ENCODE measurements around the gene POLRMT. TPM values are rescaled to one million over a fixed set of nuclear protein-coding genes. Genes with fewer than 3 reads are reported as not detected.

POLRMT gene
- polyA plus RNA-seq, 1 donor: 62.1 TPM

DNA sequence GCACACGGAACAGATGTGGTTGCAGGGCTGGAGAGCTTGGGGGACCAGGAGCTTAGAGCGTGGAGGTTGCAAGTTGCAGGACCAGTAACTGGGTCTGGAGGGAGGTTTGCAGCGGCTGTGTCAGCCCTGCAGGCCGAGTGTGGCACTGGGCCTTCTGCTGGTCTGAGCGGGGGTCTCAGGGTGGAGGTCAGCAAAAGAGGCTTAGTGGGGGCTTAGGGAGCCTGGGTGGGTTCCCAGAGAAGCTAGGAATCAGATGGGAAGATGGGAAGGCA lies 49.4 kb downstream of the POLRMT start:
- Histone ChIP-seq H3K9me3 (ENCODE audit: control insufficient read depth, low read depth, low read length) (peaks cover 11% of the 10 kb centered on the region), H3K4me1 (ENCODE audit: control insufficient read depth, insufficient read depth, low read length) (peaks cover 4% of the 10 kb centered on the region), H3K36me3 (ENCODE audit: control insufficient read depth, insufficient read depth, low read length) (peaks cover 41% of the 10 kb centered on the region), H3K4me3 (ENCODE audit: low read length) (no peak overlapping the region), H3K27me3 (ENCODE audit: control insufficient read depth, insufficient read depth, low read length) (peaks cover 27% of the 10 kb centered on the region), H3K27ac (ENCODE audit: low read length) (no peak overlapping the region)
- no CpG with 5 or more reads among the region's 5 CpGs for WGBS (ENCODE audit: insufficient coverage, low lambda C conversion rate)
- DNase-seq: no peak

DNA sequence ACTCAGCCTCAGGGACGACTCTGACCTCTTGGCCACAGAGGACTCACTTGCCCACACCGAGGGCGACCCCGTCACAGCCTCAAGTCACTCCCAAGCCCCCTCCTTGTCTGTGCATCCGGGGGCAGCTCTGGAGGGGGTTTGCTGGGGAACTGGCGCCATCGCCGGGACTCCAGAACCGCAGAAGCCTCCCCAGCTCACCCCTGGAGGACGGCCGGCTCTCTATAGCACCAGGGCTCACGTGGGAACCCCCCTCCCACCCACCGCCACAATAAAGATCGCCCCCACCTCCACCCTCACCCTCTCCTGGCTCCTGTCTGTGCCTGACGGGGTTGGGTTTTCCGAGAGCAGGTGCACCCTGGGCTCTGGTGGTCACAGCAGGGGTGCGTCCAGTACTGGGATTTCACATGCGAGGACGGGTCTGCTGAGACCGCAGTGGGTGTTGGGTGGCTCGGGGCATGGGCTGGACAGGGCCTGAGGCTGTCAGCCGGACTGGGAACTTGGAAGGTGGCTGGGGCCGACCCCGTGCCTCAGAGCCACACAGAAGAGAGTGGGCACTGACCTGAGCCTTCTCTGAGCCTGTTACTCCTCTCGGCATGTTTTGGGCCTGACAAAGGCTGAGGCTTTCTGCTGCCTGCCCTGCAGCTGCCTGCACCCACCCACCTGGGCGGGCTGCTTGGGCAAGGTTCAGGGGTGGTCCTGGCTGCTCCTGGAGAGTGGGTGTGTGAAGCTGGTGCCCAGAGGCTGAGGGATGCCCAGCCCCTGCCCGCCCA lies 50.0 kb downstream of the POLRMT start:
- peaks cover 44% of the 10 kb centered on the region for H3K36me3 ChIP-seq (ENCODE audit: control insufficient read depth, insufficient read depth, low read length)
- DNase-seq: no peak
- peaks cover 22% of the 10 kb centered on the region for H3K27me3 ChIP-seq (ENCODE audit: control insufficient read depth, insufficient read depth, low read length)
- WGBS (ENCODE audit: insufficient coverage, low lambda C conversion rate): no CpG with 5 or more reads among the region's 27 CpGs
- peaks cover under 1% of the 10 kb centered on the region for H3K4me1 ChIP-seq (ENCODE audit: control insufficient read depth, insufficient read depth, low read length)
- peaks cover 8% of the 10 kb centered on the region for H3K9me3 ChIP-seq (ENCODE audit: control insufficient read depth, low read depth, low read length)
- no peak overlapping the region for H3K4me3 ChIP-seq (ENCODE audit: low read length)
- H3K27ac ChIP-seq (ENCODE audit: low read length): no peak overlapping the region

DNA sequence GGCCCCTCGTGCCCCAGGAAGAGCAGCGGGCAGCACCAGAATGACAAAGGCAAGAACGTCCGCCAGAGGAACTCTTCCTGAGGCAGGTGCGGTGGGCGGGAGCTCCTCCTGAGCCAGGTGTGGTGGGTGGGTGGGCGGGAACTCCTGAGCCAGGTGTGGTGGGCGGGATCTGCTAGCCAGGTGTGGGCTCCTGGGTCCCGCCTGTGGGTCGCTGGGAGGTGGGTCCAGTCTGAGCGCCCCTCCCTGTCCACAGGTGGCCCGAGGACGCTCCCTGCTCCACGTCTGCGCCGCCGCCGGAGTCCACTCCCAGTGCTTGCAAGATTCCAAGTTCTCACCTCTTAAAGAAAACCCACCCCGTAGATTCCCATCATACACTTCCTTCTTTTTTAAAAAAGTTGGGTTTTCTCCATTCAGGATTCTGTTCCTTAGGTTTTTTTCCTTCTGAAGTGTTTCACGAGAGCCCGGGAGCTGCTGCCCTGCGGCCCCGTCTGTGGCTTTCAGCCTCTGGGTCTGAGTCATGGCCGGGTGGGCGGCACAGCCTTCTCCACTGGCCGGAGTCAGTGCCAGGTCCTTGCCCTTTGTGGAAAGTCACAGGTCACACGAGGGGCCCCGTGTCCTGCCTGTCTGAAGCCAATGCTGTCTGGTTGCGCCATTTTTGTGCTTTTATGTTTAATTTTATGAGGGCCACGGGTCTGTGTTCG lies 50.7 kb downstream of the POLRMT start:
- H3K9me3 ChIP-seq (ENCODE audit: control insufficient read depth, low read depth, low read length): peaks cover 8% of the 10 kb centered on the region
- no peaks in the 10 kb centered on the region for H3K4me1 ChIP-seq (ENCODE audit: control insufficient read depth, insufficient read depth, low read length)
- H3K27me3 ChIP-seq (ENCODE audit: control insufficient read depth, insufficient read depth, low read length): peaks cover 15% of the 10 kb centered on the region
- no peak for DNase-seq
- 93% methylated on average over 3 of the region's 31 CpGs for WGBS (ENCODE audit: insufficient coverage, low lambda C conversion rate)
- H3K4me3 ChIP-seq (ENCODE audit: low read length): no peak overlapping the region
- H3K27ac ChIP-seq (ENCODE audit: low read length): no peak overlapping the region
- peaks cover 51% of the 10 kb centered on the region for H3K36me3 ChIP-seq (ENCODE audit: control insufficient read depth, insufficient read depth, low read length)

DNA sequence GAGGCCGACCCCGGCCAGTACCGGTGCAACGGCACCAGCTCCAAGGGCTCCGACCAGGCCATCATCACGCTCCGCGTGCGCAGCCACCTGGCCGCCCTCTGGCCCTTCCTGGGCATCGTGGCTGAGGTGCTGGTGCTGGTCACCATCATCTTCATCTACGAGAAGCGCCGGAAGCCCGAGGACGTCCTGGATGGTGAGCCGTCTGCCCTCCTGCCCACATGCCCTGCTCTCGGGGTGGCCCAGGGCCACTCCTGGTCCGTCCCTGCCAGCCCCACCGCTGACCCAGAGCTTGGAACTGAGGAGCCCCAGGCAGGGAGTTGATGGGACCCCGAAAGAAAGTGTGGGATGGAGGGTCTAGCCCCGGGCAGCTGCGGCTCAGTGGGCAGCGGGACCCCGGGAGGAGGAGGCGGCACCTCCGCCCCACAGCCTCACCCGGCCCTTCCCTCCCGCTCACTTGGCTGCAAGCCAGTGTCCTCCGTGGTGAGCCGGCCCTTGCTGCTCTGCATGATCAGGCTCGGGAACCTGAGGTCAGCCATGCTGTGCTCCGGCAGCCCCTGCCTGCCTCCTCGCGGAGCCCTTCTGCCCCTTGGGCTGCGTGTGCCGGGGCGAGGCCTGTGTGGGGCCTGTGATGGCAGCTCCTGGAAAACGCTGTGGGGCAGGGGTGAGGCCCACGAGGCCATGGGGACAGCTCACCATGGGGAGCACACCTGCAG lies 51.8 kb downstream of the POLRMT start:
- WGBS (ENCODE audit: insufficient coverage, low lambda C conversion rate): no CpG with 5 or more reads among the region's 40 CpGs
- H3K36me3 ChIP-seq (ENCODE audit: control insufficient read depth, insufficient read depth, low read length): peaks cover 58% of the 10 kb centered on the region

DNA sequence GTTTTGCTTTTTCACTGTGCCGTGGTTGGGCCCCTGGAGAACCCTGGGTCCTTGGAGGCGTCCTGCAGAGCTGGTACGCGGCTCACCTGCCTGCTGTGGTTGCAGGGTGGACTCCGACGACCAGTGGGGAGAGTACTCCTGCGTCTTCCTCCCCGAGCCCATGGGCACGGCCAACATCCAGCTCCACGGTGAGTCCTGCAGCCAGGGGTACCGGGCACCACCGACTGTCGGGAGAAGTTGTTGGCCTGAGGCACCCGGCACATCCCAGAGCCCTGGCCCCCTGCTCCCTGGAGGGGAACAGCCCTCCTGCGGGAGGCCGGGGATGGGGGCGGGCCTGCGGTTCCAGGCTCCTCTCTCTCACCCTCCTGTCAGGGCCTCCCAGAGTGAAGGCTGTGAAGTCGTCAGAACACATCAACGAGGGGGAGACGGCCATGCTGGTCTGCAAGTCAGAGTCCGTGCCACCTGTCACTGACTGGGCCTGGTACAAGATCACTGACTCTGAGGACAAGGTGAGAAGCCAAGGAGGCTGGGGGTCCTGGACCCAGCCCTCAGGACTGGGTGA lies 53.0 kb downstream of the POLRMT start:
- Histone ChIP-seq H3K27me3 (ENCODE audit: control insufficient read depth, insufficient read depth, low read length) (no peaks in the 10 kb centered on the region), H3K9me3 (ENCODE audit: control insufficient read depth, low read depth, low read length) (peaks cover 8% of the 10 kb centered on the region), H3K36me3 (ENCODE audit: control insufficient read depth, insufficient read depth, low read length) (peaks cover 58% of the 10 kb centered on the region), H3K4me3 (ENCODE audit: low read length) (no peak overlapping the region), H3K4me1 (ENCODE audit: control insufficient read depth, insufficient read depth, low read length) (peaks cover 9% of the 10 kb centered on the region), H3K27ac (ENCODE audit: low read length) (no peak overlapping the region)
- no CpG with 5 or more reads among the region's 22 CpGs for WGBS (ENCODE audit: insufficient coverage, low lambda C conversion rate)
- no peak for DNase-seq

More for the DNA sequence above, 51.8 kb downstream of the POLRMT start:
- Histone ChIP-seq H3K4me3 (ENCODE audit: low read length) (no peak overlapping the region), H3K27me3 (ENCODE audit: control insufficient read depth, insufficient read depth, low read length) (peaks cover 7% of the 10 kb centered on the region), H3K9me3 (ENCODE audit: control insufficient read depth, low read depth, low read length) (peaks cover 8% of the 10 kb centered on the region), H3K4me1 (ENCODE audit: control insufficient read depth, insufficient read depth, low read length) (peaks cover 3% of the 10 kb centered on the region), H3K27ac (ENCODE audit: low read length) (no peak overlapping the region)
- no peak for DNase-seq

DNA sequence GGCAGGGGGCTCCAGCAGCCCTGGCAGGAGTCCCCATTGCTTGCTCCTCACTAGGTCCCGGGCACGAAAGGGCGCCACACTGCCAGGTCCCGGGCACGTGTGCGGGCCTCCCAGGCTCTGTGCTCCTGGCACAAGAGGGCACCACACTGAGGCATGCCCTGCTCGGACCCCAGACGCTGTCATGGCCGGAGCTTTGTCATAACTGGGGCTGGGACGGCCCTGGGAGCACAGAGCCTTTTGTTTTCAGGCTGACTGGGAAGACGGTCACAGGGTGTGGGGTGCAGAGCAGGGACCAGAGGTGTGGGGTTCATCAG lies 53.5 kb downstream of the POLRMT start:
- no peak for DNase-seq
- WGBS (ENCODE audit: insufficient coverage, low lambda C conversion rate): no CpG with 5 or more reads among the region's 11 CpGs
- Histone ChIP-seq H3K27me3 (ENCODE audit: control insufficient read depth, insufficient read depth, low read length) (no peaks in the 10 kb centered on the region), H3K4me1 (ENCODE audit: control insufficient read depth, insufficient read depth, low read length) (peaks cover 14% of the 10 kb centered on the region), H3K4me3 (ENCODE audit: low read length) (no peak overlapping the region), H3K27ac (ENCODE audit: low read length) (no peak overlapping the region), H3K9me3 (ENCODE audit: control insufficient read depth, low read depth, low read length) (peaks cover 8% of the 10 kb centered on the region), H3K36me3 (ENCODE audit: control insufficient read depth, insufficient read depth, low read length) (peaks cover 58% of the 10 kb centered on the region)

DNA sequence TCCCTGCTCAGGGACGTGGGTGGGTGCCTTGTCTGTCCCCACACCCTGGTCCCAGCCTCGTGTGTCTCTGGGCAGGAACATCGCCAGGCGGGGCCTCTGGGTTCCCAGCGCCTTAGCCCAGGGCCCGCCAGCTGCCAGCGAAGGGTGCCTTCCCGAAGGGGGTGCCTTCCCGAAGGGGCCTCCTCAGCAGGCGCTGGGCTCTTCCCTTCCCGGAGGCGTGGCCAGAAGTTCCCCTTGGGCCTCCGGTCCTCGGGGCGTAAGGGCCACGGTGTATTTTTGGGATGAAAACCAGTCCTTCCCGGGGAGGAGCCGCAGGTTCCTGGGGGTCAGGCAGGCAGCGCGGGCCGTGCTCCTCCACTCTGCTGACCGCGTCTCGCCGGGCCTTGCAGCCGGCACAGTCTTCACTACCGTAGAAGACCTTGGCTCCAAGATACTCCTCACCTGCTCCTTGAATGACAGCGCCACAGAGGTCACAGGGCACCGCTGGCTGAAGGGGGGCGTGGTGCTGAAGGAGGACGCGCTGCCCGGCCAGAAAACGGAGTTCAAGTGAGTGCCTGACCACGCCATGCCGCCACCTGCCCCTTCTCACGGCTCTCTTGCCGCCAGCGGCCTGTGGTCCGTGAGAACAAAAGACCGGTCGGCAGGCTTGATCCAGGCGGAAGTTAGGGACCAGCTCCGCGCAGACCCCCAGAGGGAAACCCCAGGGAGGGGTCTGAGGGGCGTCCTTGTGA lies 54.1 kb downstream of the POLRMT start:
- H3K4me3 ChIP-seq (ENCODE audit: low read length): no peak overlapping the region
- peaks cover 19% of the 10 kb centered on the region for H3K4me1 ChIP-seq (ENCODE audit: control insufficient read depth, insufficient read depth, low read length)
- peaks cover 58% of the 10 kb centered on the region for H3K36me3 ChIP-seq (ENCODE audit: control insufficient read depth, insufficient read depth, low read length)
- no peak for DNase-seq
- no peak overlapping the region for H3K27ac ChIP-seq (ENCODE audit: low read length)
- peaks cover 7% of the 10 kb centered on the region for H3K9me3 ChIP-seq (ENCODE audit: control insufficient read depth, low read depth, low read length)
- no CpG with 5 or more reads among the region's 46 CpGs for WGBS (ENCODE audit: insufficient coverage, low lambda C conversion rate)
- no peaks in the 10 kb centered on the region for H3K27me3 ChIP-seq (ENCODE audit: control insufficient read depth, insufficient read depth, low read length)

DNA sequence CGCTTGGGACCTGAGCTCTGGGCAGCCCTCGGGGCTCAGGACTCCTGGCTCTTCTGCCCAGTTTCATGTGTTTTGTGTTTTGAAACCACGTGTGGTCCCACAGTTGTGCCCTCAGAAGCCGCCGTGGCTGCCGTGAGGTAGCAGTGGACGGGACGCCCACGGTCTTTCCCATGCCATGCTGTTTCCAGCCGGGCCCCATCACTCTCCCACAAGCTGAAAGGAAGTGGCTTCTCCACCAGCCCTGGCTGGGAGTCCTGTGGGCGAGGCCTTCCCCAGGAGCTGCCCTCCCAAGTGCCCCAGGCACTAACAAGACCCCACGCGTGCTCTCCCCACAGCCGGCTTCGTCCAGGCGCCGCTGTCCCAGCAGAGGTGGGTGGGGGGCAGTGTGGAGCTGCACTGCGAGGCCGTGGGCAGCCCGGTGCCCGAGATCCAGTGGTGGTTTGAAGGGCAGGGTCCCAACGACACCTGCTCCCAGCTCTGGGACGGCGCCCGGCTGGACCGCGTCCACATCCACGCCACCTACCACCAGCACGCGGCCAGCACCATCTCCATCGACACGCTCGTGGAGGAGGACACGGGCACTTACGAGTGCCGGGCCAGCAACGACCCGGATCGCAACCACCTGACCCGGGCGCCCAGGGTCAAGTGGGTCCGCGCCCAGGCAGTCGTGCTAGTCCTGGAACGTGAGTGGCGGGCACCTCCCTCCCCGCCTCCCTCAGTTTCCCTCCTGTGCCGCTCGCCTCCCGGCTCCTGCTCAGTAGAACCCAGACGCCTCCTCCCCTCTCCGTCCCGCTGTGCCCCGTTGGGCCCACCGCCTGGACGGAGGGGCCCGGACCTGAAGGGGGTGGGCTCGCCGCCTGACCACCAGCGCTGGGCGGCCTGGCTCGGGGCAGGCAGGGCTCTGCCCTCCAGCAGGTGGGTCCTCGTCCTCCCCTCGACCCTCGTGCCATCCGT lies 55.6 kb downstream of the POLRMT start:
- DNase-seq: no peak
- H3K4me1 ChIP-seq (ENCODE audit: control insufficient read depth, insufficient read depth, low read length): peaks cover 19% of the 10 kb centered on the region
- WGBS (ENCODE audit: insufficient coverage, low lambda C conversion rate): no CpG with 5 or more reads among the region's 66 CpGs
- H3K27me3 ChIP-seq (ENCODE audit: control insufficient read depth, insufficient read depth, low read length): no peaks in the 10 kb centered on the region
- H3K4me3 ChIP-seq (ENCODE audit: low read length): no peak overlapping the region
- no peak overlapping the region for H3K27ac ChIP-seq (ENCODE audit: low read length)
- H3K36me3 ChIP-seq (ENCODE audit: control insufficient read depth, insufficient read depth, low read length): peaks cover 49% of the 10 kb centered on the region
- H3K9me3 ChIP-seq (ENCODE audit: control insufficient read depth, low read depth, low read length): peaks cover 6% of the 10 kb centered on the region

DNA sequence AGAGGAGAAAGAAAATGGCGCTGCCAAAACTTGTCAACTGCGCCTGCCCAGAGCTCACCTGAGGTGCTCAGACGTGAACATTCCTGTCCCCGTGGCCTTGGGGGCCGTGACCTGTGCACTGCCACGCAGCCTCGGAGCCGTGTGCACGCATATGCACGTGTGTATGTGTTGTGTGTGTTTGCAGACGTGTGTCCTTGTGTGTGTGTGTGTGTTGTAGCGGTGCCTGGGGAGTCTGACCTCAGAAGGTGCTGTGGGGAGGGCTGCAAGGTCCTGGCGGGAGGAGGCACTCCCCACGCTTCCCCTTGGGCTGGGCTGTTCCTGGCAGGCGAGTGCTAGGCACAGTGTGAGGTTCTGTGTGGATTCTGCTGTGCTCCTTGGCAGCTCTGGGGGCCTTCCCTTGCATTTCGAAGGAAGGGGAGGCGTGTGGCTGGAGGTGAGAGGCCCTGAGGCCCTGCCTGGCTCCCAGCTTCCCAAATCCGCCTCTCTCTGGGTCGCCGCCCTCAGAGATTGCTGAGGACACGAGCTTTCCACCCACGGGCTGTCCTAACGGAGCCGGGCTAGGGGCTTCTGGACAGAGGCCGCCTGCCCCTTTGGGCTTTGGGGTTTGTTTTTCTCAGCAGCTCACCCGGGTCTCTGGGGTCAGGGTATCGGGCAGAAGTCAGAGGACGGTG lies 56.4 kb downstream of the POLRMT start:
- H3K9me3 ChIP-seq (ENCODE audit: control insufficient read depth, low read depth, low read length): peaks cover 6% of the 10 kb centered on the region
- H3K27me3 ChIP-seq (ENCODE audit: control insufficient read depth, insufficient read depth, low read length): no peaks in the 10 kb centered on the region
- no peak overlapping the region for H3K4me3 ChIP-seq (ENCODE audit: low read length)
- no peak overlapping the region for H3K27ac ChIP-seq (ENCODE audit: low read length)
- no CpG with 5 or more reads among the region's 28 CpGs for WGBS (ENCODE audit: insufficient coverage, low lambda C conversion rate)
- DNase-seq: no peak
- H3K36me3 ChIP-seq (ENCODE audit: control insufficient read depth, insufficient read depth, low read length): peaks cover 44% of the 10 kb centered on the region
- H3K4me1 ChIP-seq (ENCODE audit: control insufficient read depth, insufficient read depth, low read length): peaks cover 19% of the 10 kb centered on the region

Measured in large intestine (tissue), 3 donors.